Measurements from ENCODE around the gene PRDX5. TPM values are rescaled to one million over a fixed set of nuclear protein-coding genes. Genes with fewer than 3 reads are reported as not detected.
"Not testable (repeated sequence)": the region's sequence is repeated elsewhere in the genome, so short reads cannot be mapped to it uniquely, and the experiment has no call there.

Gene PRDX5
- total RNA-seq, 1 experiment from 2014 or later = 306 TPM

DNA sequence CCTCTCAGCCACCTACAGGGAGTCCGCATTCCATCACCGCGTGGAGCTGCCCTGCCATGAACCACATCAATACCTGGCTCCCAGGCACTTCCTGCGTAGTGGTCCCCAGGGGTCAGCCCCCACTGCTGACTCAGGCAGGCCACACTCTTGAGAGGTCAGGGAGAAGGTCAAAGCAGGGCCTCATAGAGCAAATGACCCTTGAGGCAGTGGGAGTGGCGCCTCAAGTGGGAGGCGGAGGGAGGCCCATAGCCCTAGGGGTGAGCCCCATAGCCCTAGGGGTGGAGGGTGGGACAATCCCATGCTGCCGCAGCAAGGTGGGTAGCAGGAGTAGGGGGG is 5.0 kb downstream of the PRDX5 start:
- H3K36me3 ChIP-seq (ENCODE audit: control insufficient read depth, insufficient read depth, low read length) = peaks cover 1% of the 10 kb centered on the region
- DNase-seq = no peak
- H3K27ac Mint-ChIP-seq (ENCODE audit: unreplicated experiment) = no peak overlapping the region
- no peaks in the 10 kb centered on the region for H3K27me3 Mint-ChIP-seq (ENCODE audit: insufficient read depth, unreplicated experiment)
- no peaks in the 10 kb centered on the region for H3K9me3 Mint-ChIP-seq (ENCODE audit: unreplicated experiment)
- intact Hi-C loops (cut with micrococcal nuclease; ENCODE audit: unreplicated experiment) = no loop called here
- H3K36me3 Mint-ChIP-seq (ENCODE audit: insufficient read depth, unreplicated experiment) = peaks cover 40% of the 10 kb centered on the region
- peaks cover 20% of the 10 kb centered on the region for H3K4me1 Mint-ChIP-seq (ENCODE audit: low read depth, unreplicated experiment)
- H3K4me1 ChIP-seq = peaks cover 18% of the 10 kb centered on the region
- H3K4me3 Mint-ChIP-seq (ENCODE audit: unreplicated experiment) = no peak overlapping the region
- ChIA-PET POLR2A (no interaction called here), CTCF (interaction anchor here (1.4 to 1.6 kb wide), 2 partner anchors 32 to 34 kb away, joined by 4 to 11 read pairs; no protein-coding TSS in a partner anchor)
- no peaks in the 10 kb centered on the region for H3K9me3 ChIP-seq
- H3K27me3 ChIP-seq (replicated peaks; ENCODE audit: control insufficient read depth, insufficient read depth, low read length) = no peaks in the 10 kb centered on the region
- no peak overlapping the region for H3K4me3 ChIP-seq (ENCODE audit: low read depth, low read length)
- BruUV-seq (replicated peaks) = no TSS peak
- TF ChIP-seq, protein P1, sequence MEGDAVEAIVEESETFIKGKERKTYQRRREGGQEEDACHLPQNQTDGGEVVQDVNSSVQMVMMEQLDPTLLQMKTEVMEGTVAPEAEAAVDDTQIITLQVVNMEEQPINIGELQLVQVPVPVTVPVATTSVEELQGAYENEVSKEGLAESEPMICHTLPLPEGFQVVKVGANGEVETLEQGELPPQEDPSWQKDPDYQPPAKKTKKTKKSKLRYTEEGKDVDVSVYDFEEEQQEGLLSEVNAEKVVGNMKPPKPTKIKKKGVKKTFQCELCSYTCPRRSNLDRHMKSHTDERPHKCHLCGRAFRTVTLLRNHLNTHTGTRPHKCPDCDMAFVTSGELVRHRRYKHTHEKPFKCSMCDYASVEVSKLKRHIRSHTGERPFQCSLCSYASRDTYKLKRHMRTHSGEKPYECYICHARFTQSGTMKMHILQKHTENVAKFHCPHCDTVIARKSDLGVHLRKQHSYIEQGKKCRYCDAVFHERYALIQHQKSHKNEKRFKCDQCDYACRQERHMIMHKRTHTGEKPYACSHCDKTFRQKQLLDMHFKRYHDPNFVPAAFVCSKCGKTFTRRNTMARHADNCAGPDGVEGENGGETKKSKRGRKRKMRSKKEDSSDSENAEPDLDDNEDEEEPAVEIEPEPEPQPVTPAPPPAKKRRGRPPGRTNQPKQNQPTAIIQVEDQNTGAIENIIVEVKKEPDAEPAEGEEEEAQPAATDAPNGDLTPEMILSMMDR (IDR thresholded peaks at IDR 0.05; ENCODE audit: insufficient read depth in 1 of 2, low read depth in 1 of 2, low read length in 1 of 2, severe bottlenecking in 1 of 2, unreplicated experiment in 1 of 2) = no peak

DNA sequence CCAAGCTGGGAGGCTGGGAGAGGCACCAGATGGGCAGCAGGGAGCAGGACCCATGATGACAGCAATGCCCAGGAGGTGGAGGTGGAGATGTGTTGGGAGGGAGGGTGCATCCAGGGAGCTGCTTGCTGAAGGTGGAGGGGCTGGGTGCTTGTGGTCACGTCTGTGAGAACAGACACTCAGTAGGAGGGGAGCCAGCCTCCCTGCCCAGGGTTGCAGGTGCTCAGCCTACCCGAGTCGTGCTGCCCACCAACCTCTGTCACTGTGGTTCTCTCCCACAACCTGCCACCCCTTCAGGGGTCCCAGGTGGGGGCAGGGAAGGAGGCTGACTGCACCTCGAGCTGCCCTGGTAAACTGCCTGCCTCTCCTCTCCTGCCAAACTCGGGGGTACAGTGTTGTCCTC is 5.5 kb downstream of the PRDX5 start:
- no peaks in the 10 kb centered on the region for H3K27me3 ChIP-seq (replicated peaks; ENCODE audit: control insufficient read depth, insufficient read depth, low read length)
- TF ChIP-seq, protein P1 (IDR thresholded peaks at IDR 0.05; ENCODE audit: insufficient read depth in 1 of 2, low read depth in 1 of 2, low read length in 1 of 2, severe bottlenecking in 1 of 2, unreplicated experiment in 1 of 2) = no peak
- CTCF ChIA-PET = interaction anchor here (1.4 to 1.6 kb wide), 2 partner anchors 32 to 33 kb away, joined by 4 to 11 read pairs; no protein-coding TSS in a partner anchor
- Mint-ChIP-seq H3K4me3 (ENCODE audit: unreplicated experiment) (no peak overlapping the region), H3K9me3 (ENCODE audit: unreplicated experiment) (no peaks in the 10 kb centered on the region), H3K27ac (ENCODE audit: unreplicated experiment) (no peak overlapping the region), H3K4me1 (ENCODE audit: low read depth, unreplicated experiment) (peaks cover 20% of the 10 kb centered on the region), H3K36me3 (ENCODE audit: insufficient read depth, unreplicated experiment) (peaks cover 35% of the 10 kb centered on the region), H3K27me3 (ENCODE audit: insufficient read depth, unreplicated experiment) (no peaks in the 10 kb centered on the region)
- BruUV-seq (replicated peaks) = no TSS peak
- peaks cover 1% of the 10 kb centered on the region for H3K36me3 ChIP-seq (ENCODE audit: control insufficient read depth, insufficient read depth, low read length)
- DNase-seq = no peak
- peaks cover 18% of the 10 kb centered on the region for H3K4me1 ChIP-seq
- H3K9me3 ChIP-seq = no peaks in the 10 kb centered on the region
- H3K4me3 ChIP-seq (ENCODE audit: low read depth, low read length) = no peak overlapping the region
- intact Hi-C loops (cut with micrococcal nuclease; ENCODE audit: unreplicated experiment) = no loop called here
- POLR2A ChIA-PET = no interaction called here

DNA sequence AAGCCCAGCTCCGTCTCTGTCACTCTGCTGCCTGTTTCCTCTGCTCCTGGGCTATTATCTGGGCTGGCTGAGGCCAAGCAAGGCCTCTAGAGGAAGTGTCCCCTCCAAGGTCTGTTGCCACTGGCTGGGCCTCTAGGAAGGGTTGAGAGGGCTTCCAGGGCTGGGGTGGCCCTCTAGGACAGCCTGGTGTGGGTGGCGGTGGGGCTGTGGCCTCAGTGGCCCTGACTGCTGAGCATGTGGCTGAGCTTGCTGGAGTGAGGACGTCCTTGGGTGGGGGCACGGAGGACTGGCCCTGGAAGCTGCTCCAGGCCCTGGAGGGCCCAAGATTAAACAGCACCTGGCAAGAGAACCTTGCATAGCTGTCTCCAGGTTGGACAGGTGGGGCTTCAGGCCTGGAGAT is 6.1 kb downstream of the PRDX5 start:
- DNase-seq; H3K27me3 ChIP-seq (replicated peaks; ENCODE audit: control insufficient read depth, insufficient read depth, low read length); POLR2A ChIA-PET; H3K4me3 Mint-ChIP-seq (ENCODE audit: unreplicated experiment); H3K9me3 ChIP-seq; H3K4me3 ChIP-seq (ENCODE audit: low read depth, low read length); intact Hi-C loops (cut with micrococcal nuclease; ENCODE audit: unreplicated experiment); H3K9me3 Mint-ChIP-seq (ENCODE audit: unreplicated experiment); H3K36me3 ChIP-seq (ENCODE audit: control insufficient read depth, insufficient read depth, low read length); BruUV-seq (replicated peaks); H3K27me3 Mint-ChIP-seq (ENCODE audit: insufficient read depth, unreplicated experiment): not testable (repeated sequence)
- H3K4me1 Mint-ChIP-seq (ENCODE audit: low read depth, unreplicated experiment) = peaks cover 17% of the 10 kb centered on the region
- H3K27ac Mint-ChIP-seq (ENCODE audit: unreplicated experiment) = peak overlapping the region; percentile 30
- H3K36me3 Mint-ChIP-seq (ENCODE audit: insufficient read depth, unreplicated experiment) = peaks cover 31% of the 10 kb centered on the region
- CTCF ChIA-PET = interaction anchor here (1.4 to 1.6 kb wide), 2 partner anchors 31 to 33 kb away, joined by 4 to 11 read pairs; no protein-coding TSS in a partner anchor
- H3K4me1 ChIP-seq = peaks cover 16% of the 10 kb centered on the region
